Mammary epithelial cell (primary cell): Measurements from ENCODE around the gene OVOL2.

Experiments
- CTCF ChIP-seq, 2 donors: IDR thresholded peaks in 1 of 2; conservative IDR thresholded peaks in 1 of 2; 2 replicates each; pipeline ENCODE4 v1.5.1; 2011 to 2012; ENCODE audit warnings: inconsistent platforms in 2 of 2, low read length in 2 of 2, mild to moderate bottlenecking in 2 of 2, control low read depth in 1 of 2, low read depth in 1 of 2; ENCODE audit not compliant: insufficient read depth in 1 of 2; ENCODE audit errors: extremely low read depth in 1 of 2
- EZH2 ChIP-seq: IDR thresholded peaks from 2 replicates; pipeline ENCODE4 v1.6.1; 2012; ENCODE audit warnings: low read length, inconsistent platforms, borderline replicate concordance

GRCh38 chr20:17993546-17993945 lies 64.2 kb downstream of the OVOL2 start:
- TF ChIP-seq CTCF (conservative IDR thresholded peaks at IDR 0.05 in 1 of 2, IDR thresholded peaks at IDR 0.05 in 1 of 2; ENCODE audit: extremely low read depth in 1 of 2, insufficient read depth in 1 of 2, low read depth in 1 of 2, low read length in 2 of 2), result no peak
- no peak for TF ChIP-seq EZH2
